NCI-H526 (cell line): ENCODE measurements around the gene ELL2.
"Not testable (repeated sequence)": the region's sequence is repeated elsewhere in the genome, so short reads cannot be mapped to it uniquely, and the experiment has no call there.

Experiments
- DNase-seq, 2 experiments: peaks; one replicate each; lab custom pipeline; 2025; lab: John Stamatoyannopoulos, UW

Gene ELL2

GRCh38 chr5:95930141-95930930 is 31.3 kb downstream of the ELL2 start:
- no peak for DNase-seq

DNA sequence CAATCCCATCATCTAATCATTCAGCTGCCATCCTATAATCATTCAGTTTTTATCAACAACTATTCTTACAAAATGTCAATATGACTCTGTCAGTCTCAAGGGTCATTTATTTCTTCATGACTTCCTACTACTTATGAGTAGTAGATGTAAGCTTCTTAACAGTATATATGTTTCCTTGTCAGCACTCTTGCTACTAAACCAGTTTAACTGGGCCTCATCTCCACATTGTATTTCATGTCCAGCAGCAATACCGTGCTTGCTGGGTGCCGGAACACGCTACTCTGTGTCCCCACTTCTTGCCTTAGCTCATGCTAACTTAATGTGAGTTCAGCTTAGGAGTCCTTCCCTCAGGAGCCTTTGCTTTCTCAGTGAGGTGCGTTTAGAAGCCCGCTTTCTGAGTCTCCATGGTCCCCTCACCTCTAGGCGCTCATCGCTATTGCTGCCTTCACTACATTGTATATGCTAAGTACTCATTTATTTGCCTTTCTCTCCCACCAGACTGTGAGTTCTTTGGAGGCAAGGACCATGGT is 32.9 kb downstream of the ELL2 start:
- no peak for DNase-seq

GRCh38 chr5:95927927-95928723 is 33.5 kb downstream of the ELL2 start:
- DNase-seq: no peak

GRCh38 chr5:95927300-95927699 is 34.4 kb downstream of the ELL2 start:
- DNase-seq: not testable (repeated sequence)

DNA sequence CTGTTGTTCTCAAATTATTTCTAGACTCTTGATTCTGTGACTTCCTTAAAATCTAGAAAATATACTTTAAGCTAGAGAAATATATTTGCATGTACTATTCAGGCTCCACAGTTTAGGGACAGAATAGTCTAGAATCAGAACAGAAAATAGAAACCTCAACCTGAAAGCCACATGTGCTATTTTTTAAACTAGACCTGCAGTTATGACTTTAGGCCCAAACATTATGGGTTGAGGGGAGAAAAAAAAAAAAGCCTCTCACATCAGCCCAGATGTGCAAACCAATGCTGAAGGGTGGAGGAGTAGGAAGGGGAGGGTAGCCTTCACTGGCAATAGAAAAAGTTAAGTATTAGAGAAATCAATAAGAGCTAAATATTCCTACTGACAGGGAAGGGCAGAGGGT is 35.7 kb downstream of the ELL2 start:
- no peak for DNase-seq

GRCh38 chr5:95925378-95925744 is 36.3 kb downstream of the ELL2 start:
- DNase-seq: no peak

GRCh38 chr5:95924720-95925377 is 36.8 kb downstream of the ELL2 start:
- no peak for DNase-seq

DNA sequence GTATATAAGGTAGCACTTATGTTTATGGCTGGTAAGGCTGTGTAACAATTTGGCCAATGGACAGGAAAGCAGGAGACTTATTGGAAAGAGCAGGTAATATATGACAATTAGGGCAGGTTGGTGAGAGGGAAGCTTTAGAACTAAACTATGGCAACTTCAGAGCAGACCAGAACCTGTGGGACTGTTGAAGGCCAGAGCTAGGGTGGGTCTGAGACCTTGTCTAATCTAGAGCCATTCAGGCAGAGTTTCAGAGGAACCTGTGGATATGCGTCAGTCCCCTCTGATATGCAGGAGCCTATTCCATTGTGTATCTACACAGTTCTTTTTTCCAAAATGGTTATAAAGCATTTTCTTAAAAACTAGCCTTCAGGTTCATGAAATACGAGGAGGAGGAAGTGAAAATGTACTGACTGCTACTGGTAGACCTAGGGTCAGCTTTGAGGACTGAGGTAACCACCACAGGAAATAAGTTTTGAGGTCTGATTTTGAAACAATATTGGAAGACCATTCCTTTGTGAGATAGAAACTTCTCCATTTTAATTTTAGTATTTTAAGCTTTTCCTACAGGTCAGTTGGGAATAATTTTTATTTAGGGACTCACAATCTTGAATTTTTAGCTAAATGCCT is 37.6 kb downstream of the ELL2 start:
- no peak for DNase-seq

DNA sequence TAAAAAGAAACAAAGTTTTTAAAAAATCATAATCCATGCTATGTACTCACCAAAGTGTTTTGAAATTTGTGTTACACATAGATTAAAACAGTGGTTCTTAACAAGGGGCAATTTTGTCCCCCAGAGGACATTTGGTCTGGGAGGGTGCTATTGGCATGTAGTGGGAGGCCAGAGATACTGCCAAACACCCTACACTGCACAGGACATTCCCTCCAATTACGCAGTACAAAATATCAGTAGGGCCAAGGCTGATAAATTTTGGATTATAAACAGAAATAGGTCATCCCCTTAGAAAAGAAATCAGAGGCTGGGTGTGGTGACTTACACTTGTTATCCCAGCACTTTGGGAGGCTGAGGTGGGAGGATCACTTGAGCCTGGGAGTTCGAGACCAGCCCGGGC is 38.9 kb downstream of the ELL2 start:
- no peak for DNase-seq

DNA sequence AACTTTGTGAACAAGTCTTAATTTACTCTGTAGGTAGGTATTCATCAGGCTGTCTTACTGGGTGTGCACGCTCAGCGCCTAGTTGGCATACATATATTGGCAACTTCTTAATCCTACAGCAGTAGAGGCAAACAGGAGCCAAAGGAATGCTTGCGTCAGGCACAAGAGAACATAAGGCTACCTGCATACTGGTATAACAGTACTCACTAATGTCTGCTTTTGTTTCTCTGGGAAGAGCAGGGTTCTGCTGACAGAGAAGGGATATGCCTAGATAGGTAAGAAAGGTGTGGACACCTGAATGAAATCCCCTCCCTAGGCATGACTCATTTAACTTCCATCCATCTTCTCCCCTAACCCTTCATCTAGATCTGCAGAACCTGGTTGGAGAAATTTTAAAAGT is 40.1 kb downstream of the ELL2 start:
- no peak for DNase-seq

GRCh38 chr5:95920822-95921221 is 40.8 kb downstream of the ELL2 start:
- DNase-seq: no peak

- no peak for DNase-seq
Measured at GRCh38 chr5:95919658-95920057, 42.0 kb downstream of the ELL2 start.

- DNase-seq: no peak
Measured at GRCh38 chr5:95918421-95919006, 43.1 kb downstream of the ELL2 start.

DNA sequence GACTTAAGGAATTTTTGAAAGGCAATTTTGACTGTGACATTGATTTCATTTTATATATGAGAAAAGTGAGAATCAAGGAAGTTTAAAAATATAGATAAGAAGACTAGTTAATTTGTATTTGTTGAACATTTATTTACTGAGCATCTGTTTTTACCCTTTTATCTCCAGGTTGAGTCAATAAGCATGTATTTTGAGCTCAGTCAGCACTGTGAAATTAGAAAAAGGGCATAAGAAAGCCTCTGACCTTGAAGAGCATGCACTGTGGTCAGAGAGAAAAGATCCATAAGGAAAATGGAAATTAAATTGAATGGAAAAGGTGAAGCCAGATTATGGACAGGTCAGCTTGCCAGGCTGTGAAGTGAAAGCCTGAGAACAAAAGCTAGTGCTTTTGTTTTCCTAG is 44.4 kb downstream of the ELL2 start:
- DNase-seq: no peak

GRCh38 chr5:95916687-95917085 is 45.0 kb downstream of the ELL2 start:
- DNase-seq: peak in 1 of 2 experiments; percentile 3

GRCh38 chr5:95915999-95916686 is 45.5 kb downstream of the ELL2 start:
- no peak for DNase-seq

DNA sequence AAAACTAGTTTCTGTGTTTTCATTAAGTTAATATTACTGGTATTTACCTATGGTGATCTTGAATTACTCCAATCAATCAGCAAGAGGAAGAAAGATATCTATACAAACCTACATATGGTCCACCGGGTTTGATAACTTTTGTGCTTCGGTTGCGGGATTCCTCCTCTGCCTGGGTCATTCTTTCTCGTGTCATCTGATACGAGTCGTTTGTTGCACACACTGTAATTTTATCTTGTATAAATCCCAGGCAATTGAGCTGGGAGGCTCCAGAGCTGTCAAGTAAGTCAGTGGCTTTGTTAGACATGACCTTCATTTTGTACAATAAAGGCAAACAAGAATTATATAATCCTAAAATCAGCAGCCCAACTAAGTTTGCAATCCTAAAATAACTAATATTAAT is 48.0 kb downstream of the ELL2 start:
- no peak for DNase-seq

DNA sequence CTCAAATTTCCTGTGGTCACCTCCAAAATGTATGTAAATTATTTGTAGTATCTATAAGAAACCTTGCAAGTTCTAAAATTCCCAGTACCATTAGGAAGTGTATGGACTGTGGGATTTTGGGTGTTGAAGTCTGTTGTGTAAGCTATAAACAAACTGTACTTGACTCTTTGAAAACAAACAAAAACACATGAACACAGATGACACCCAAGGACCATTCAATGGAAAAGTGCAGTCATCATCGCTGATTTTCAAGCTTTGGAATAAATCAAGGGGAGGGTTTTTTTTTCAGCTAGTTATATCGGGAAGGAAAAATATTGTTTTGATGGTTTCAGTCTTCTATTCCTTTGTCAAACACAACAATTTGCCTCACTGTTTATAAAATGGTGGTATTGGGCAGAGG is 49.6 kb downstream of the ELL2 start:
- no peak for DNase-seq

- no peak for DNase-seq
Measured at GRCh38 chr5:95910521-95910920, 51.1 kb downstream of the ELL2 start.

DNA sequence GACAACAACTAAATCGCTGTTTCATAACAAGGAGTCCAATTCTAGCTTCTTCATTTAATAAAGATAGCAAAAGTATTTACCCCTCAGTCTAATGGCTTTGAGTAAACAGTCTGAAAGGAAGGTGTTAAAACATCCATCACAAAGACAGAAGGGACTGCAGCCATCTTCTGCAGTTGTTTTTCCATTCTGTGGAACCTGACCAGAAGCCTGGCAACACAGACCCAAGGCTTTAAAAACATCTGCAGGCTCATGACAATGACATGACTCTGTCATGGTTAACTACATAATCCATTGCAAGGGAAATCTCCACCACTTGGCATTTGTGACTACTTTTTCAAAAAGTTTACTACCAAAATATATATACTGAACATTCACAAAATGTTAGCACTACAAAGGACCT is 51.9 kb downstream of the ELL2 start:
- DNase-seq: no peak

GRCh38 chr5:95908799-95909198 is 52.9 kb downstream of the ELL2 start:
- DNase-seq: peak in 1 of 2 experiments; percentile 4
